Left lobe of liver (tissue), 2 donors: ENCODE data around the gene CBLN4. TPM values are rescaled to one million over a fixed set of nuclear protein-coding genes. Genes with fewer than 3 reads are reported as not detected.

ENCODE experiments used
- ATAC-seq: fragments of 200-7000 bp; cut with Tn5 transposase; one replicate; pipeline ENCODE4 v1.9.1; 2020; ENCODE audit warnings: mild to moderate bottlenecking, moderate library complexity
- DNase-seq: peaks from one replicate; pipeline ENCODE4 v3.0.0-alpha.2; 2020; ENCODE audit warnings: low spot score
- total RNA-seq: library from RNA; stranded (reverse); gene quantifications from one replicate; pipeline ENCODE4 v1.2.1, GENCODE V29; 2021
- donor health status: DM: no; HTN: no; CAD: no; lungs with moderate emphysema.
- donor health status: DM: no; HTN: yes; CAD: no.

Gene CBLN4
- not detected for total RNA-seq

- ATAC-seq, result no peak
- DNase-seq, result no peak
Observed at GRCh38 chr20:56005389-56005715, at the start of gene CBLN4. TSS of gene CBLN4 (minus strand) at chr20:56005519. CDS start at chr20:56004171, 1,348 bp downstream.

- DNase-seq, result no peak
- no peak for ATAC-seq
Observed at GRCh38 chr20:56043227-56043626, 37.9 kb upstream of the CBLN4 start.

DNA sequence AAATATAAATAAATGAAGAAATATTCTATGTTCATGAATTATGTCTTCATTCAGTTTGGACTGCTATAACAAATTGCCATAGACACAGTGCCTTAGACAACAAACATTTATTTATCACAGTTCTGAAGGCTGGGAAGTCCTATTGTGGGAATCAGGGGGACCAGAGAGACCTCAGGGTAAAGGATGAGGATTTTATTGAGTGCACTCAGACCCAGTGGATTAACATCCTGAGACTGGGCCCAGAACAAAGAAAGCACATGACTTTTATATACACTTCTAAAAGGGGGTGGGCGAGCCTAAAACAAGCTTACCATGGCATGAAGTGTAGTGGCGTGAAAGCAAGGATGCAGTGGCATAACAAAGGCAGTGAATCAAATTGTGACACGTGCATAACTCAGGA lies 26.9 kb upstream of the CBLN4 start:
- no peak for ATAC-seq

GRCh38 chr20:56018716-56019115 lies 13.4 kb upstream of the CBLN4 start:
- no peak for ATAC-seq
- DNase-seq, result no peak

More for the DNA sequence above, 26.9 kb upstream of the CBLN4 start:
- DNase-seq, result no peak

GRCh38 chr20:56018194-56018593 lies 12.9 kb upstream of the CBLN4 start:
- no peak for DNase-seq

DNA sequence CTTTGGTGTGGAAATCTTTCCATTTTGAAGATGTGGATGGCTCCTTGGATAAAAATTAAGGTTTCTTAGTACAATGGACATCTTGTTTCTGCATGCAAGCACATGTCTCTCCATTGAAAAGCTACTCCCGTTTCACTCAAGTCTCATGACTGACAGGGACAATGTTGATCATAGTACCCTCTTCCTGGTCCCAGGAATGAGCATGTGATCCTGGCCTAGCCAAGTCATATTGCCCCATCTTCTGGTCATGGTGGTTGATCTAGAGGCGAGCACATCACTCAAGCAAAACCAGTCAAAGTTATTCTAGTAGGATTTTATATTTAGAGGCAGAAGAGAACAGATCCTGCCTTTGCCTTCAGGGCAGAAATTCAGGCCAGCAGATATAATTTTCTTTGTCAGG lies 12.2 kb upstream of the CBLN4 start:
- DNase-seq, result no peak
- peak; percentile 67 for ATAC-seq

More at GRCh38 chr20:56018194-56018593, 12.9 kb upstream of the CBLN4 start:
- peak; percentile 65 for ATAC-seq

- ATAC-seq (no peak), DNase-seq (no peak)
Observed at GRCh38 chr20:56014998-56015397, 9.7 kb upstream of the CBLN4 start.

DNA sequence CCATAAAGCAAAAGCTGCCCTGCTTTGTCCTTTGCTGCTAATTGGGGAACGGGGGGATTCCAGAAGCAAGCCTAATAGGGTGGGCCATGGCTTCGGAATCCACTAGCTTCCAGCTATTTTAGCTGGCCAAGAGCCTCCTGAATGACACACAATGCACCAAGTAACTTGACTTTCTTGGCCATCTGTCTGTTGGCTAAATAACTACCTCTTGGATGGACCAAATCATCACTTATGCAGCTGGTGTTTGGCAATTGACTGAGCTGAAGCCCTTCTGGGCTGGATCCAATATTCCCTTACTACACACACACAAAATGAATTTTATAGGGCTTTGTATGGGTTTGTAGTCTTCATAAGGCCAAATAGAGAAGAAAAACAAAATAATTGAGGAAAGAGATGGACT lies 8.8 kb upstream of the CBLN4 start:
- no peak for ATAC-seq
- DNase-seq, result no peak

- DNase-seq (no peak), ATAC-seq (no peak)
Observed at GRCh38 chr20:56004611-56005388, 519 bp downstream of the CBLN4 start.

- ATAC-seq (peak; percentile 85), DNase-seq (peak; percentile 64)
Observed at GRCh38 chr20:56004007-56004406, 1.3 kb downstream of the CBLN4 start.

DNA sequence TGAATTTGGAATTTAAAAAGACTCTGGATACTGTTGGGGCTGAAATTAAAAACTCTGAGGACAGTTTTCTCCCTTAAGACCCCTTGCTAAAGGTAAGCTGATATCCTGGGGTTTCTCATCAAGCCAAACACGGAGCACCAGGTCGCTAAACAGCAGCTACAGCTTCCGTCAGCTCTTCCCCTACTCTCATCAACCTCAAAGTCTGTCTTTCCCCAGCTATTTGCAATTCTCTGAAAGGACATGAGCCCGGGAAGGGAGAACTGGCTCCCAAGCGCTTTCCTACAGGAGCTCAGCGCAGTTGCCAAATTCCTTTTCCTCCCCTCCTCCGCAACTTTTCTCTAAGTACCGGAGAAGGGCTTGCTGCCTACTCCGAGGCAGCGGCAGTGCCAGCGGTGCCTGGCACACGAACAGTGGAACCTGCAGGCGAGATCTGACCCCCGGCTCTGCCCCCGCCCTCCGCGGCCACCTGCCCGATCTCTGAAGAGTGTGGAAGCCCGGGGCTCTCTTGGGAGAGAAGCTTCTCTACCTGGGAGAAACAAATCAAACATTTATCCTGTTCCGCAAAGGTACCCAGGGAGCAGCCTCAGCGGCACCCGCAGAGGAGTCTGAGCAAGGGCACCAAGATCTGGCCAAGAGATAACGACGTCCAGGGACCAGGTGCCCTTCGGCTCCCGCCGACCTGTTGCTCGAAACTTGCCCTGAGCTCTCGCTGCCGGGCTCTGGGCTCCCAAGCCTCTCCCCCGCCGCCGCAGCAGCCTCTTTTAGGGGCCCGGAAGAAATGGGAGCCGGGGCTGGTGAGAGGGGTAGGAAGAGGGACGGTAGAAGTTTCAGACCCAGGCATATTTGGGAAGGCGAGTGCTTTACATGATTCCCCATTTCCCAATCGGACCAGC lies 2.2 kb downstream of the CBLN4 start:
- DNase-seq (no peak), ATAC-seq (peak; percentile 32)

- no peak for DNase-seq
- peak; percentile 53 for ATAC-seq
Observed at GRCh38 chr20:56001890-56002289, 3.4 kb downstream of the CBLN4 start.

DNA sequence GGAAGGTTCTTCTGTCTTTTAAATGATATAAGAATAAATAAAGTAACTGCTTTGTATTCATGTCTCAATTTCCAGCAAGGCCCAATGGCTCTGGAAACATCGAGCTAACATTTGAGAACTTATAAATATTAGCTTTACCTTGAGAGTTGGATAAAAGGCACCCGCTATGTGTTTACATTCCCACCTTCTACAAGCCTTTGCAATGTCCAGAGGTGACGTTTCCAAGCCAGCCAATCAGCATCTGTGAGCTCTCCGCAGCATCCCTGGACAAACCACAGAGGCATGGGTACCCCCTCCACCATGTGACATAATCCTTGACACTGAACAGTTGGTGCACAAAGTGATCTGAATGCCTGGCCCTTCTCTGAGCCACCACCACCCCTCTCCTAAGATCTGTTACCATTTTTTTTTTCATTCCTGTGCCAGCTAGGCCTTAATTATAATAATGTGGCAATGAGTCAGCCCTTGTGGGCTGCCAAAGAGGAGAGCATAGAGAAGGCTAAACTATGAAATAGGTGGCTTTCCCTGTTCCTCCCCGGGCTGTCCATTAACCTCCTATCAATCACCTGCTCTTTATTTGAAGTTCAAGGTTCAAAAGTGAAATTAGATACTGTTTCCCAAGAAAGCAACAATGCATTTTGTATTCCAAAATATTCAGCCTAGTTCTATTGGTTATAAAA lies 4.1 kb downstream of the CBLN4 start:
- peak; percentile 74 for ATAC-seq
- peak; percentile 64 for DNase-seq

- no peak for ATAC-seq
Observed at GRCh38 chr20:55978550-55978949, 26.8 kb downstream of the CBLN4 start.

GRCh38 chr20:55977690-55978459 lies 27.4 kb downstream of the CBLN4 start:
- ATAC-seq, result no peak

More at GRCh38 chr20:55978550-55978949, 26.8 kb downstream of the CBLN4 start:
- DNase-seq, result no peak

DNA sequence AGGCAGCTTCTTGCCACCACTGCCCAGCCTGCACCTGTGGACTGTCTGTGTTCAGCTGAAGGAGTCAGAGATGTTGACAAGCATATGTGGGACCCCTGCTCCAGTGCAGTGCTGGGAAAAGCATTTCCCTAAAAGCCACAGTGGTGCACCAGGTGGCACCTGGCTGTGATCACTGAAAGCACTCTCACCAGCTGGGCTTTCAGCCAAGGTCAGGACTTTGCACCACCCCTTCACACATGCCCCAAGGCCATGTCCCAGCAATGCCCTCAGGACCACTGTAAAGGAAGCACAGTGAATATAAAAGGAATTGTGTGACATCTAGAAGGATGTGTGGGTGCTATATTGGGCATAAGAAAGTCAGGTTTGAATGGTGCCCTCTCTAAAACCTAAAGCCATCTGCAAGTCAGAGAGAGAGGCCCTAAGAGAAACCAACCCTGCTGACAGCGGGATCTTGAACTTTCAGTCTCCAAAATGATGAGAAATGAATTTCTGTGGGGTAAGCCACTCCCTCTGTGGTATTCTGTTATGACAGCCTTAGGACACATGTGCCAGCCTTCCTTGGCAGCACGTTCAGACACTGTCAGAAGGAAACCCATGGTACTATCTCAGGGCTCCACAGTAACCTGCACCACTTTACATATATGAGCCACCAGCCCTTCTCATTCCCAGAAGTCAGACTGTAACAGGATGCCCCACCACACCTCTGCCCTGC lies 30.7 kb downstream of the CBLN4 start:
- DNase-seq, result peak; percentile 57
- peak; percentile 80 for ATAC-seq

More at GRCh38 chr20:55977690-55978459, 27.4 kb downstream of the CBLN4 start:
- no peak for DNase-seq

DNA sequence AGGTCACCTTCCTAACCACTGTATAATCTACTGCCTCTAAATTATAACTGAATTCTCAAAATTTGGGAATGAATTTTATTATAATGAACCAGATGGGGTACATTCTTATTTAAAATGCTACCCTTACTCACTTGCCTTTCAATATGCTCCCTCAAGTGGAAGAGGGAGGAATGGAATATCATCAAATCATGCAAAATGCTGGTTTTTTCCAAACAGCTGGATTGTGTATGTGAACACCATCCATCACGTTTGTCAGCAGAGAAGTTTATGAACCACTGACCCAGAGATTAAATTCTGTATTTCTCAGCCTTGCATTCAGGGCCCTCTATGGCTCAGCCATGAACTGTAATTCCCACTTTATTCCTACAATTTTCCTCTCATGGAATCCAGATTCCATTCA lies 40.5 kb downstream of the CBLN4 start:
- DNase-seq (no peak), ATAC-seq (no peak)

- ATAC-seq, result peak; percentile 86
- no peak for DNase-seq
Observed at GRCh38 chr20:55961376-55962330, 43.7 kb downstream of the CBLN4 start.

GRCh38 chr20:55953201-55953600 lies 52.1 kb downstream of the CBLN4 start:
- ATAC-seq (no peak), DNase-seq (no peak)
